Activated CD8-positive, alpha-beta memory T cell treated with anti-CD3 and anti-CD28 coated beads, Interleukin-2, amount 50 U/mL, for 1 hour (primary cell): ENCODE measurements around the gene HMX1.

Experiments
- DNase-seq: peaks from one replicate; pipeline ENCODE4 v3.0.0-alpha.2; 2020; ENCODE audit errors: extremely low read depth

The HMX1 gene

DNA sequence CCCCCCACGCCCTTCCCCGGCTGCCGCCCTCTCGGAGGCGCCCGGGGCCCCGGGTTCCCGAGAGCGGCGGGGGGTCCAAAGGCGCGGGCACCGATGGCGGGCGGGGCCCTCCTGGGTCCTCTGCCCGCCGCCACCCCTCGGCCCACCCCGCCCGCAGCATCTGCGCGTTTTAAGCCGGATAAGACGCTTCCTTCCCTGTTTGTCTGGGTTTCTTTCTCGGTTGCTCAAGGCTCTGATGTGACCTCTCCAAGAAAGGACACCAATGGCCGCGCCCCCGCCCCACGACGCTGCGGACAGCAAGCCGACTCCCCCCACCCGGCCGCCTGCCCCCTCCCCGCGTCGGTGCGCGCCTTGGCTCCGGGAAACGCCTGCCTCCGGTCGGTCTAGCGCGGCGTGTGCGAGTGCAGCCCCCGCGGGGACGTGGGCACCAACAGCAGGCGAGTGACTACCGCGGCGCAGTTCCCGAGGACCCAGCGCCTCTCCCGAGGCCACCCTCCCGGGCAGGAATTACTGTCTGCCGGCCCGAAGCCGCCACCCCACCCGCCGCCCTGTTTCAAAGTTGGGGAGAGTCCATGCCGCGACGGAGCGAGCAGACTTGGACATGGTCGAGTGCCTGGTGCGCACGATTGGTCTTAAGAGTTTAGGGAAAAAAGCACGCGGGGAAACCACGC lies 21.1 kb upstream of the HMX1 start:
- no peak for DNase-seq

DNA sequence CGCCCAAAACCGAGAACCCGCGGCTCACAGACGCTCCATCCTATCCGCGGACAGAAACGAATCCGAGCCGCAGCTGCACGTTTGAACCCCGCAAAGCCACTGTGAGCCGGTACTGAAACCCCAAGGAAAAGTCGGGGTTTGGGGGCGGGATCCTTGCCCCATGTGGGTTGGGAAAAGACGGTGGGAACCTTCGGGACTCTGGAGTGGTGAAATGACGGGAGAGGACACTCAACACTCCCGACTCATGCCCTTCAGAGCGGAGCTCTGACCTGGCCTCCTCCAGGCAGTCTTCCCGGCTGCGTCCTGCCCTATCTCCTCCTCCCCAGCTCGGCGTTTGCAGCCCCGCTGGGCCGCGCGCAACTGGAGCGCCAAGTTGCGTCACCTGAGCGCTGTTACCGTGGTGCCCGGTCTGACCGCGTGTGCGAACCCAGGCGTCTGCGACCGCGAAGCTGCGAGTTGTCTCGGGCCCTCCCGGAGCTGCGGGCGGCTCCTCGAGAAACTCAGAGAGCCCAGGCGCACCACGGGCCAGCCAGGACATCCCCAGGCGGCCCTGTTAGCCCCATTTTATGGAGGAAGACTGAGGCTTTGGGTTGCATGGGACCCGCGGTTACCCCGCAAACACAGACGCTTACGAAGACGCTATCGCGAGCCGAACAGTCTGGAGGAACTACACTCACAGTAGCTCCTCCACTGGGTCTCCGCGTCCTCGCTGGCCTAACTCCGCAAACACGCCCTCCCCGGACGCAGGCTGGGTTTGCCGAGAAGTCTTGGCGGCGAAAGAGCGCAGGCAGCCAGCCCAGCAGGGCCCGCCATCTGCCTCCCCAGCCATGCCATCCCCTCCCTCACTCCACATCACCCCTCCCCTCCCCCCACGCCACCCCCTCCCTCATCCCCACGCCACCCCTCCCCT lies 20.3 kb upstream of the HMX1 start:
- DNase-seq, result no peak

DNA sequence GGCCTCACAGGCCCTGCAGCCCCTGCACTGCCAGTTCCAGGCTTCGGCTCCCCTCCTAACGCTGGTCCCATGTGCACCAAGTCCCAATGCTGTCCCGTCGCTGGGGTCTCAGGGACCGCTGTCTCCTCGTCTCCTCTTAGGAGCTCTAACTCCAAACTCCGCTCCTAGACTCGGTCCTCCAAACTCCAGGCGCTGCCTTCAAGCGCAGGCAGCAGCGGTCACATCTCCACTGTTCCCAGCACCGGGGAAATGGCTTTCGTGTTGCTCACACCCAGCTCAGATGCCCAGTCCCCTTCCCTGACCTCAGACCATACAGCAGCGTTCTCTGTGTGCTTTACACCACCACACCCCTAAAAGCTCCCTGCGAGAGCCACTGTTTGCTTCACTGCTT lies 19.6 kb upstream of the HMX1 start:
- DNase-seq, result no peak

DNA sequence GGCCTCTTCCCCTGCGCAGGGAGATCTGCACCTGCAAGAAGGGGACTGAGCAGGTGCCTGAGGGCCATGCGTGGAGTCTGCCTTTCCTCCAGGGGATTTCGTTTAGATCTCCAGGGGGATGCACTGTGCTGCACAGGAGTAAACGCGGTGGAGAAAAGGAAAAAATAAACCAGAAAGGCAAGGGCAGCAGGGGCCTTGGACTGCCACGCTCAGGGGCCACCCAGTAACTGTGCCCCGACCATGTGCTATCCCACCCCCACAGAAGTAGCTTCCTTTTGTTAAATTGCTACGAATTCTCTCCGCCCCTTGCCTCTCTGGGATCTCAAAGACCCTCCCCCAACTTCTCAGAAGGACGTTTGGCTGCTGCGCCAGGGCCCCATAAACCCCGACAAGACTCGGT lies 17.2 kb upstream of the HMX1 start:
- no peak for DNase-seq

DNA sequence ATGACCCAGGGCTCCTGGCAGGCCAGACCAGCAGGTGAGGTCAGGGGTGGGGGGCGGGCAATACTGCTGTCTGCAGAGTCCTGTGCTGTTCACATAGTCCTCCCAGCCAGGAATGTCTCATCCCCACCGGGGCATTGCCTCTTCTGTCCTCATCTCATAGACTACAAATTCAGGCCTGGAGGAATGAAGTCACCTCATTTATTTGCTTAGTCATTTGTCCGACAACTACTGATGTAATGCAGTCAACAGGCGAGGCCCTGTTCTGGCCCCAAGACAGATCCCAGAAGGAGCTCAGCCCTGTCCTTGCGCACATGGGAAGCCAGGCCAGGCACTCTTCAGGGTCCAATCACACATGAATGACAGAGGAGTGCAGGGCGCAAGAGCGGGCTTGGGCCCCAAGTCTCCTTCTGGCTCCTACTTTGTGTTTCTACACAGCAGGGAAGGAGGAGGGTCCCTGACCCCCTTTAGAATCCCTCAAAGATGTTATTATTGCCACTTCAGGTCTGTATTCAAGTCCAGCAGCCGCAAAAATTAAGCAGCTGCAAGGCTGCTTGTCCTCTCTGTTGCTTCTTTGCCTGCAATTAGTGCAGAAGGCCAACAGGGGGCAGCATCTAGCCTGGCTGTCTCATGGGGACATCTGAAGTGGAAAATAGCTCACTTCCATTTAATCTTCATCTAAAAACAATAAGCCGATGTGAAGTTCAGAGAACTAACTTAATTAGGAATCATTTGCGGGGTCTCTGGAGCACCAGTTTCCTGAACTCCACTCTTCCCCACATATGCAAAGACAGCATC lies 15.2 kb upstream of the HMX1 start:
- no peak for DNase-seq

DNA sequence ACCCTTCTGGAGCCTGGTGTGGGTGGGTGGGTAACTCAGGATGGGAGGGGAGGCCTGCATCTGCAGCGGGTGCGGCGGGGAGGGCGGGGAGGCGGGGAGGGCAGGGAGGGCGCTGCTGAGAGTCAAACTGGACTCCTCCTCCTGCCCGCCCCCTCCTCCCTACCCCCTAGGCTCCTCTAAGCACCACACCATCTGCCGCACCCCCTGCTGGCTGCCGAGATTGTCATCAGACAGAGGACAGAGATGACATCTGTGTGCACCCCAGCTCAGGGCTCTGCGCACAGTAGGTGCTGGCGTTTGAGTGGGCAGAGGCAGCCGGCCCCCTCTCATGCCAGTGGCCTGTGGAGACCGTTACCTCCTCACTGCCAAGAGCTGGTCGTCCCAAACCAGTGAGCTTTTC lies 10.6 kb upstream of the HMX1 start:
- DNase-seq, result no peak

DNA sequence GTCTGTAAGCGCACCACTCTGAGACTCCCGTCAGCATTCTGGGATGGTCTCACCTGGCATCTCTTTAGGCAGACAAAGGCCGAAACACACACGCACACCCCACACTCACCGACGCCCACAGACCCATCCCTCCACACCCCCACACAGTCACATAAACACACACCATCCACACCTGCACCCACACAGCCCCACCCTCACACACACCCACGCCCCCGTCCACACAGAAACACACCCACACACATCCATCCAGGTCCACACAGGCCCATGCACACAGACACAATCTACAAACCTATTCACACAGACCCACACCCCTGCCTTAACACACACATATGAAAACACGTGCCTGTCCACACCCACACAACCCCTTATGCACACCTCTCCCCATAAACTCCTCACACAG lies 9.2 kb upstream of the HMX1 start:
- DNase-seq, result no peak

DNA sequence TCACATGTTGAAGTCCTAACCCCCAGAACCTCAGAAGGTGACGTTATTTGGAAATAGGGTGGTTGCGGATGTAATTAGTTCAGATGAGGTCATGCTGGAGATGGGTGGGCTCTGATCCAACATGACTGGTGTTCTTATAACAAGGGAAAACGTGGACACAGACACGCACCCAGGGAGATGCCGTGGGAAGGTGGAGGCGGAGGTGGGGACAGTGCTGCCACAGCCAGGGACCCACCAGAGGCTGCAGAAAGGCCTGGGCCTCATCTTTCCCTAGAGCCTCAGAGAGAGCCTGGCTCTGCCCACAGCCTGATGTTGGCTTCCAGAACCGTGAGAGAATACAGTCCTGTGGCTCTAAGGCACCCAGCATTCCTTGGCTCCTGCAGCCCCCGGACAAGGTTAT lies 7.9 kb upstream of the HMX1 start:
- no peak for DNase-seq

DNA sequence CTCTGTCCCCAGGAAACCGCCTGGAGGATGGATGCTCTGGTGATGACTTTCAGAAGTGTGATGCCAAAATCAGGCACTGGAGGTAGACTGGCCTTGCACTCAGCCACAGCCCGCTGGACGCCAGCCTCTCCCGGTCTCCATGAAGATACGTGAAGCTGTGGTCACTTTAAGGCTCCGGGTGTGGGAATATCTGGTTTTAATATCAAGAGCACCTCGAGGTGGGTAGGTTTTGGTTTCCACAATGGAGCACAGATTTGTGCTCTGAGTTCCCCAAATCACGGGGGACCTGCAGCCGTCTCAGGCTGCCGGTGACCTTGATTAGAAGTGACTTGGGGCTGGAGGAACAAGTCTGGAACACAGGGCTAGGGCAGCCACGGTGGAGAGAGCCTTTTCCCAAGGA lies 6.8 kb upstream of the HMX1 start:
- DNase-seq, result no peak

DNA sequence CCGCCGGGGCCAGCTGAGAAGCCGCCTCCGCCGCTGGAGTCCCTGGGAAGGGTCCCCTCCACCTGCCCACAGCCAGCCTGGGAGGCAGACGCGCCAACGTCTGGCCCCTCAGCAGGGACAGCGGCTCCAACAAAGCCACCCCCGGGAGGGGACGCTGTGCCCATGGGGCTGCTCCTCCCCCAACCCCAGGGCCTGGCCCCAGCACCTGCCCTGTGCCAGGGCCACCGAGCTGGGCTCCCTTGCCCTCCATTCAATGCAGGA lies 6.1 kb upstream of the HMX1 start:
- no peak for DNase-seq

DNA sequence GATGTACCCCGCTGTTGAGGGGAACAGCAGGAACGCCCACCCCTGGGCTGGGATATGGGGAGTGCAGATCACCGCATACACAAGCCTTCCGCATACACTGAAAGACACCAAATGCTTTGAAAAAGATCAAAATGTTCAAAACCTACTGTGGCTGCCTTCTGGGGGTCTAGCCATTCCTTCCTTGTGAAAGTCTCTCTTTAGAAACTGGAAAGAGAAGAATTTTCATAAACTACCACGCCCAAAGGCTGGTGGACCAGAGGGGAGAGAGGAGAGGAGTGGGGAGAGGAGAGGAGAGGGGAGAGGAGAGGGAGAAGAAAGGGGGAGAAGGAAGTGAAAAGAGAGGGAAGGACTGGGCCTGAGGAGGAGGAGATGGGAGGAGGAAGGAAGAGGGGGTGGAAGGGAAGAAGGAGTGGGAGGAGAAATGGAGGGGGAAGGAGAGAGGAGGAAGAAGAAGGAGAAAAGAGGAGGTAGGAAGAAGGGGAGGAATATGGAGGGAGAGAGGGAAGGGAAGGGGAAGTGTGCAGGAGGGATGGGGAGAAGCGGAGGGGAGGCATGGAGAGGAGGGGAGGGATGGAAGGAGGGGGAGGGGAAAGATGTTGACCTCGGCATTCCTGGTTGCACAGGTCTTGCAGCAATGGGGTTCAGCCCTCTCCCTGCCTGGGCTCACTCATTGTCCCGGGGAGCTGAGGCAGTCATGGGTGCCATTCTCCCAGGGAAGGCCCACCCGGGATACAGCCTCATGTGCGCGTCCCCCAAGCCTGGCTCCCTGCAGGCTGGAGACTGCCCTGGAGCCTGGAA lies 5.5 kb upstream of the HMX1 start:
- no peak for DNase-seq

DNA sequence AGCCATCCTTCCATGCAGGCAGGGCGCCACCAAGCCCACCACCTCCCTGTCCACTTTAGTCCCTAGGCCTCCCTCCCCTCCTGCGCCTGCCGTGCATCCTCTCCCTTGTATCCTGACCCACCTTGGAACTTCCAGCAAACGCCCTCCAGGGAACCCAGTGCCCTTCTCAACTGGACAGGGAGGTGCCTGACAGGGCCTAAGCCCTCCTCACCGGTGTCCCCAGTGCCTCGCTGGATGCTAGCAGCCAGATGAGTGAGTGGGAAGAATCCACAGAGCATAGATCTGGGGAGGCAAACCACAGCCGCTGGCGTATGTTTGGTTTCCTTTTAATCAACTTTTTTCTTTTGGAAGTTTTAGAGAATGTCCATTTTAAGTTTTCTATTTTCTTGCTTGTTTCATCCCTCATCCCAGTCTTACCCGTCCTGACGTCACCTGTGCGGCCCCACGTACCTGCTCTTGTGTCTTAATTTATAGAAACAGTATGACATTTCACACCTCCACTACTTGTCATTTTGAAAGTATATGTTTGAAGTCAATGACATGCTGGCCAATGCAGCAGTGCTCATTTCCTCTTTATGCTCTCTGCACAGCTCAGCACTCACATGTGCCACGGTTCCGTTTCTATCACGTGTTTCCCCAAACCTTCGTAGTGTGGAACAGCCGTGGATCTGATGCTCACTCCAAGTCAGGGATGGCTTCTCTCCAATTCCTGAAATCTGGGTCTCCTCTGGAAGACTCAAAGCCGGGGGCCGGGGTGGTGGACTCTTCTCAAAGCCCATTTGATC lies 3.4 kb upstream of the HMX1 start:
- no peak for DNase-seq

DNA sequence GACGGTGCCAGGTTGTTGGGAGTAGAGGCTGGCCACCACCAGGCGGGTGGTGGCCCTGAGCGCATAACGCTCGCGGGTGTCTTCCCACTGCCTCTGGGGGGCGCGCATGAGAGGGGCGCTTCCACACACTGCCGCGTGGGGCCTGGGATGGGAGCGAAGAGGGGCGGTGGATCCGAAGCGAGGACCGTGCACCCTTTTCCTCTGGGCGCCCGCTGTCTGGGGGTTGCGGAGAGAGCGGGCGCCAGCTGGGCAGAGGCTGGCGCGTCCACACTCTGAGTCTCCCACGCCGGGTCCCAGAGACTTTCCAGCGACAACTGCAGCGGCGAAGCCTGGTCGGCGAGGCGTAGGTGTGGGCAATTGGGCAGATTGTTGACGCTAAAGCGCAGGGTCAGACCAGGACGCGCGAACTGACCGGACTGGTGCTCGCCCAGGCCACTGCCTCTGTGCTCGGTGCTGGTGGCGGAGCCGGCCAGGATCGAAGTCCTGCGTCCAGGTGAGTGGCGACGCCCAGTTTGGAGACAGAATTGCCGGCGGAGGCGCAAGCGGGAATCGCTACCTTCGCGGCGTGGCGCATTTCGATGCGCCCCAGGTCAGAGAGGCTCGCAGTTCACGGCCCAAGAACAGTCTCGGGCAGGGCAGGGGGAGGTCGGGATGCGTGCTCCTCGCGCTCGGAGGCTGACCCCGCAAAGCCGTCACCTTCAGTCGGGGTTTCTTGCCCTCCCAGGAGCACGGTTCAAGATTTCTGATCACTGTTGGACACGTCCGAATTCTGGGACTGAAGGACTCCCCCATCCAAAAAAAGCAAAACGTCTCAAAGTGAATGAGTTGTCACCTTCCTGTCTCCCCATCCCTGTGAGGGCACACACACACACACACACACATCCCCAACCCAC lies 2.6 kb upstream of the HMX1 start:
- DNase-seq, result no peak

DNA sequence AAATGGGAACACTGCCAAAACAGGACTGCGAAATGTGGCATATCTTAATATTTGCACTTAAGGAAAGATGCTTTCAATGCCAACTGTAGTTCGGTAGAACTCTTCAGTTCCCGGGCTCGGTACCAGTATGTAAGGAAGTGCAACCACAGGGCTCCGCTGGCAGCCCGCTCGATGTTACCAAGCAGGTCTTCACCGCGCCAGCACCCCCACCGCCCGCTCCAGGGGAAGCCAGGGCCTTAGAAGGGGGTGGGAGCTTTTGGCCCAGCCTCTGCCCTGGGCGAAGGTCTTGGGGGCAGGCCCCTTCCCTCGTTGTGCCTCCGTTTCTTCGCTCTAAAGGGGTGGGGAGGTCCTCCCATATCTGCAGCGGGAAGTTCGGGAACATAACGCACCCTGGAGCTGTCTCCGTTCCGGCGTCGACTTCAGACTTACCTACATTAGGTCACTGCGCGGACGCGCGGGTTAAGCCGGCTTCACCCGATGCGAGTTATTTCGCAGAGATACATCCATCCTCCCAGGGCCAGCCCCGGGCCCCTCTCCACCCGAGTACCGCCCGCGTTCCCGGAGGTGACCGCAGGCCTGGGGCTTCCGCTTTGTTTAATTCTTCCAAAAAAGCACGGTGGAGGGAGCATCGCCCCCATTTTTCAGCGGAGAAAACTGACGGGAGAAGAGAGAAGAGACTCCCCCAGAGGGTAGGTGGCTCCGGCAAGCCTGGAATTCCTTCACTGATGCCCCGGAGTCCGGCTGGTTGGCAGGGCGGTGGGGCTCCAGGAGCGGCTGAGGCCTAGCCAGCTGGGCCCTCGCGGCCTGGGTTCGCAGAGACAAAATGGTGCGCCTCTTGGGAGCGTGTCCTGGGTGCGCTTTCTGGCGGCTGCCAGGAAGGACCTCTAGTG lies 1.0 kb upstream of the HMX1 start:
- no peak for DNase-seq

DNA sequence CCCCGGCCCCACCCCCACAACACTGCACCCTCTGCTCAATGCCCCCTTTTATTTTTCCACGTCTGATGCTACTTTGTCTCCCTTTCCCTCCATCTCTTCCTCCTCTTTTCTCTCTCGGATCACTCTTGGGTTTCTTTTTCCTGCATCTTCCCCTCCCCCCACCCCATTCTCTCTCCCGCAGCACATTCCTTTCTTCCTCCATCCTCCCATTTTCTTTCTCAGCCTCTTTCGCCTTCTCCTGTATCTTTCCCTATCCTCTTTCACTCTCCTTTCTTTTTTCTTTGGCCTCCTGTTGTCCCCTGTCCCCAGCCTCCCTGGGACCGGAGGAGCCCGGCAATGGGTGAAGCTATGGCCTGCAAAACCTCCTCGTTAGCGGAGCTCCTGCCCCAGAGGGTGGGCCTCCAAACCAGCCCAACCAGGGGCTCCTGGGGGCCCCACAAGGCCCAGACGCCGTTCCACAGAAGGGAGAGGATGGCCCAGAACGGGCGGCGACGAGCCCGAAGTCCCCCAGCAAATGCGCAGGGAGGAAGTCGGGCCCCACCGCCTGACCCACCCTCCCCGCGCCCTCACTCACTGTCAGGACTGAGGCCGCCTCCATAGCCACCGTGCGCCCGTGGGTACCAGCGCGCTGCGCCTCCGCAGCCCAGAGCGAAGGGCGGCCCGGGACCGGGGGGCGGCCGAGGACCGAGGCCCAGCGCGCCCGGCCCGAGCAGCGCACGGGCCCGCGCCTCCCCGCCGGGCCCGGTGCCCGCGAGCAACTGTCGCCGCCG lies 807 bp downstream of the HMX1 start:
- DNase-seq, result no peak

DNA sequence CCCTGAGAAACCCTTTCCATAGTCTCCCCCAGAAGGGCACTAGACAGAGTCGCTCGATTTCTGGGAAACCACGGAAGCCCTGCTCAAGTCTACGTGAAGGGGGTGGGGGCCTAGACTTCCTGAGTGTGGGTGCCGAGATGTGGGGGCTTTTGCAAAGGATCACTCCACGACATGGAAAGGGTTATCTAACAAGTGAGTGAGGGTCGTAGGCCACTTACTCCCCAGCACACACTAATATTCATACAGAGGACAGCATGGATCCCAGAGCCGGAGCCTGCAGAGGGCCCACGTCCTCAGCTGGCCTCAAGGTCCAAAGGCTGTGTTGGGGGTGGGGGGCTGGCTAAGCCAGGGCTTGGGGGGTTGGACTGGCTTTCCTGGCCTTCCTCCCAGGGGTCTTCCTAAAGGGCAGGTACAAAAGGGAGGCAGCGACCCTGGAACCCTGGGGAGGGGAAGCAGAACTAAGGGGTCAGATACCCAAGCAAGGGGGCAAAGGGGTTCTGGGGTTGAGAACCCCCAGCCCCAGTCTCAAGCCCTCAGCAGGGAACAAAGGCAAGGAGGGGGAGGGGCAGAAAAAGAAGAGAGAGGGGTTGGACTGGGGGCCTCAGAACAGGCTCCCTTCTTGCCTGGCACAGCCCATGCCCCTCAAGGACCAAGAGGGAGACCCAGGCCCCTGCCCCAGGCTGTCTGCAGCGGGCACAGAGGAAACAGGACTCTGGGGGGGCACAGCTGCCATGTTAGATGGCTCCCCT lies 1.6 kb downstream of the HMX1 start:
- DNase-seq, result no peak

DNA sequence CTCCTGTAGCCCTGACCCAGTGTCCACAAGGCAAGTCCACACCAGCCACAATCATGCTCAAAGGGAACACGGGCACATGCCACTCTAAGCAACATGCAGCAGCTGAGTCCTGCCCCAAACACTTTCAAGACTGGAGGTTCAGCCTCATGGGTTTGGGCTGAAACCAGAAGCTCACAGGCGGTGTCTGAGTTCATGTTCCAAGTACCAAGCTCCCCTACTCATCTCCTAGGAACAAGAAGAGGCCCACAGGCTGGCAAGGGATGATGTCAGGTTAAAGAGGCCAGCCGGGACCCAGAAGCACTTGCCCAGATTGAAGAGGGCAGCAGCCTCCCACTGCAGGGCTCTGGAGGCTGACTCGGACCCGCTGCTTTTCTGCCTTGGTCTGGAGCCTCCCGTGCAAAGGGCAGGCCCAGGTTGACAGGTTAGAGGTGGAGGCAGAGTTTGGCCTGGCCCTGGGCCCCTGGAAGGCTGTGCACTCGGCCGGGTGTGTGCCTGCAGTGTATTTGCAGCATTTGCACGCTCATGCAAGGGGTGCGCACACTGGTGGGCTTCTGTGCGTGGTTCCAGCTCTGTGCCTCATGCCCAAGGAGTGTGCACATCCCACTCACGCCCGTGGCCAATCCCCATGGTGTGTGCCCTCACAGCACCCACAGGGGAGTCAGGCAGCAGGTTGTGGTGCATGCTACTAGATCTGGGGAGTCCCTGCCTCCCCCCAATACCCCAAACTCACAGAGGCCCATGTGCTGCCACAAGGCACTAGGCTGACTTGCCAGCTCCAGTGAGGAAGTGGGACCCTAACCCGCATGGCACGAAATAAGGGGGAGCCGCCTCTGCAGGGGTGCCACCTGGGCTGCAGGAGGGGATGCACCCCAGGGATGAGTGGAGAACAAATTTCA lies 2.4 kb downstream of the HMX1 start:
- no peak for DNase-seq
